H9 (cell line): ENCODE results near the gene NME5. TPM values are rescaled to one million over a fixed set of nuclear protein-coding genes. Genes with fewer than 3 reads are reported as not detected.

Experiments
- DNase-seq: peaks from one replicate; pipeline ENCODE4 v3.0.0-alpha.2; 2017
- H2AFZ ChIP-seq: one replicate; pipeline ENCODE4 v1.6.1; 2013; ENCODE audit warnings: mild to moderate bottlenecking, low read length, control low read depth, moderate library complexity
- H2AK5ac ChIP-seq: 2 replicates; pipeline ENCODE4 v1.6.1; 2013; ENCODE audit warnings: low read length, control low read depth, mixed read lengths; ENCODE audit not compliant: insufficient read length
- H2BK120ac ChIP-seq: one replicate; pipeline ENCODE4 v1.6.1; 2013; ENCODE audit warnings: low read depth, mild to moderate bottlenecking, low read length, control low read depth, inconsistent platforms; ENCODE audit not compliant: poor library complexity, severe bottlenecking
- H2BK12ac ChIP-seq: 2 replicates; pipeline ENCODE4 v1.6.1; 2013; ENCODE audit warnings: low read length, control low read depth, mixed read lengths, low read depth; ENCODE audit not compliant: insufficient read length
- H2BK15ac ChIP-seq: 2 replicates; pipeline ENCODE4 v1.6.1; 2013; ENCODE audit warnings: low read depth, low read length, control low read depth
- H2BK20ac ChIP-seq: one replicate; pipeline ENCODE4 v1.6.1; 2013; ENCODE audit warnings: low read depth, mild to moderate bottlenecking, low read length, control low read depth, inconsistent platforms; ENCODE audit not compliant: poor library complexity, severe bottlenecking
- H2BK5ac ChIP-seq: 2 replicates; pipeline ENCODE4 v1.6.1; 2013; ENCODE audit warnings: low read length, control low read depth, mixed read lengths; ENCODE audit not compliant: insufficient read length
- H3K14ac ChIP-seq: 2 replicates; pipeline ENCODE4 v1.6.1; 2013; ENCODE audit warnings: low read length, control low read depth; ENCODE audit not compliant: insufficient read depth
- H3K18ac ChIP-seq: 2 replicates; pipeline ENCODE4 v1.6.1; 2013; ENCODE audit warnings: low read depth, mild to moderate bottlenecking, mixed read lengths, low read length, control low read depth; ENCODE audit not compliant: insufficient read length
- H3K23ac ChIP-seq: 2 replicates; pipeline ENCODE4 v1.6.1; 2013; ENCODE audit warnings: low read length, control low read depth, mixed read lengths, low read depth; ENCODE audit not compliant: insufficient read length
- H3K23me2 ChIP-seq: 2 replicates; pipeline ENCODE4 v1.6.1; 2013; ENCODE audit warnings: low read depth, mild to moderate bottlenecking, mixed read lengths, low read length, control low read depth; ENCODE audit not compliant: insufficient read length, poor library complexity, severe bottlenecking
- H3K27ac ChIP-seq: 2 replicates; pipeline ENCODE4 v1.5.1; 2013; ENCODE audit warnings: low read length, control low read depth, mixed read lengths, low read depth; ENCODE audit not compliant: insufficient read length
- H3K27me3 ChIP-seq: 2 replicates; pipeline ENCODE4 v1.6.1; 2013; ENCODE audit warnings: low read length, control low read depth, inconsistent platforms; ENCODE audit not compliant: insufficient read depth
- H3K4ac ChIP-seq: 2 replicates; pipeline ENCODE4 v1.6.1; 2013; ENCODE audit warnings: low read depth, mild to moderate bottlenecking, control low read depth, inconsistent platforms, low read length, moderate library complexity
- H3K4me1 ChIP-seq: 2 replicates; pipeline ENCODE4 v1.6.1; 2013; ENCODE audit warnings: low read length, control low read depth, inconsistent platforms; ENCODE audit not compliant: insufficient read depth
- H3K4me2 ChIP-seq: 2 replicates; pipeline ENCODE4 v1.6.1; 2013; ENCODE audit warnings: low read length, control low read depth, mixed read lengths; ENCODE audit not compliant: insufficient read length, insufficient read depth
- H3K56ac ChIP-seq: 2 replicates; pipeline ENCODE4 v1.6.1; 2013; ENCODE audit warnings: low read depth, mild to moderate bottlenecking, mixed read lengths, low read length, control low read depth; ENCODE audit not compliant: insufficient read length
- H3K79me1 ChIP-seq: 2 replicates; pipeline ENCODE4 v1.6.1; 2013; ENCODE audit warnings: low read depth, mild to moderate bottlenecking, moderate library complexity, low read length, control low read depth, inconsistent platforms; ENCODE audit not compliant: insufficient read depth, poor library complexity, severe bottlenecking
- H3K79me2 ChIP-seq: 2 replicates; pipeline ENCODE4 v1.6.1; 2013; ENCODE audit warnings: low read length, control low read depth, inconsistent platforms; ENCODE audit not compliant: insufficient read depth
- H3K9ac ChIP-seq: 2 replicates; pipeline ENCODE4 v1.6.1; 2013; ENCODE audit warnings: low read length, control low read depth, mixed read lengths; ENCODE audit not compliant: insufficient read length; ENCODE audit errors: extremely low read depth
- H3K9me3 ChIP-seq: one replicate; pipeline ENCODE4 v1.6.1; 2013; ENCODE audit warnings: low read depth, low read length, inconsistent platforms; ENCODE audit not compliant: control insufficient read depth
- H3T11ph ChIP-seq: one replicate; pipeline ENCODE4 v1.6.1; 2013; ENCODE audit warnings: mild to moderate bottlenecking, low read length, control low read depth, inconsistent platforms
- H4K20me1 ChIP-seq: one replicate; pipeline ENCODE4 v1.6.1; 2013; ENCODE audit not compliant: control insufficient read depth, insufficient read length, insufficient read depth
- H4K5ac ChIP-seq: 2 replicates; pipeline ENCODE4 v1.6.1; 2013; ENCODE audit warnings: low read depth, mild to moderate bottlenecking, mixed read lengths, low read length, control low read depth; ENCODE audit not compliant: insufficient read length
- H4K8ac ChIP-seq: replicated peaks from 2 replicates; pipeline ENCODE4 v1.6.1; 2013; ENCODE audit warnings: low read length, control low read depth, mixed read lengths, low read depth; ENCODE audit not compliant: insufficient read length
- H4K91ac ChIP-seq: 2 replicates; pipeline ENCODE4 v1.6.1; 2013; ENCODE audit warnings: low read depth, mild to moderate bottlenecking, moderate library complexity, mixed read lengths, low read length, control low read depth; ENCODE audit not compliant: insufficient read length
- H3K27ac Mint-ChIP-seq, 3 experiments: 2 replicates in 2 of 3; 3 replicates in 1 of 3; pipeline ENCODE4 v1.8.0; 2020 to 2021; ENCODE audit warnings: mixed read lengths in 3 of 3, mild to moderate bottlenecking in 1 of 3, moderate library complexity in 1 of 3
- H3K27me3 Mint-ChIP-seq: 2 replicates; pipeline ENCODE4 v1.8.0; 2021; ENCODE audit warnings: low read depth, mild to moderate bottlenecking, moderate library complexity, mixed read lengths
- H3K36me3 Mint-ChIP-seq, 3 experiments: 2 replicates in 2 of 3; 3 replicates in 1 of 3; pipeline ENCODE4 v1.8.0; 2020 to 2021; ENCODE audit warnings: low read depth in 3 of 3, mixed read lengths in 3 of 3; ENCODE audit not compliant: insufficient read depth in 1 of 3
- H3K4me1 Mint-ChIP-seq, 2 experiments: 2 replicates each; pipeline ENCODE4 v1.8.0; 2020; ENCODE audit warnings: mixed read lengths in 2 of 2
- H3K4me3 Mint-ChIP-seq, 2 experiments: 2 replicates in 1 of 2; 3 replicates in 1 of 2; pipeline ENCODE4 v1.8.0; 2020 to 2021; ENCODE audit warnings: mild to moderate bottlenecking in 2 of 2, mixed read lengths in 2 of 2, moderate library complexity in 1 of 2
- H3K9me3 Mint-ChIP-seq, 2 experiments: 2 replicates in 1 of 2; 3 replicates in 1 of 2; pipeline ENCODE4 v1.8.0; 2020; ENCODE audit warnings: mild to moderate bottlenecking in 2 of 2, mixed read lengths in 2 of 2, moderate library complexity in 1 of 2
- WGBS: extraction: QIAGEN DNeasy Blood & Tissue Kit; methylation state at CpG from one replicate; pipeline ENCODE4 v1.1.7; 2013; ENCODE audit warnings: missing lambda C conversion rate, low lambda C conversion rate, mixed read lengths; ENCODE audit not compliant: insufficient read length; ENCODE audit errors: extremely low coverage; 5-methylcytosine and 5-hydroxymethylcytosine counted together
- total RNA-seq: library from RNA; stranded (reverse); gene quantifications from 2 replicates; pipeline ENCODE4 v1.2.1, GENCODE V29; 2021
- TF ChIP-seq, protein P1 (sequence below): fragments of 200-600 bp; sonication (generic); conservative IDR thresholded peaks from 3 replicates; pipeline ENCODE4 v1.8.0; 2021; ENCODE audit warnings: antibody characterized with exemption, mild to moderate bottlenecking

Gene NME5
- total RNA-seq, 1 experiment from 2014 or later = 0.96 TPM

DNA sequence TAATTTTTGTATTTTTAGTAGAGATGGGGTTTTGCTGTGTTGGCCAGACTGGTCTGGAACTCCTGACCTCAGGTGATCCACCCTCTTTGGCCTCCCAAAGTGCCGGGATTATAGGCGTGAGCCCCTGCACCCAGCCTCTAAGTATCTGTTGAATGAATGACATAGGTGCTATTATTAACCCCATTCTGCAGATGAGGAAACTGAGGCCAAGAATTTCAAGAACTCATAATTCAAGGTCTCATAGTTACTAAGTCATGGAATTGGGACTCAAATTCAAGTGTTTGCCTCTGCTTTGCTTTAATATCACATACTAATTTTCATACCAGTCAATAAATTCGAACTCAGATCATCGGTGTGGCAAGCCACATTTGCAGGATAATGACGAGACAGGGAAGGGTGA, 41.6 kb upstream of the NME5 start:
- H3K9ac ChIP-seq = no peak overlapping the region
- no peak for DNase-seq
- H2AFZ ChIP-seq = no peak overlapping the region
- H2BK5ac ChIP-seq = no peak overlapping the region
- no peak overlapping the region for H4K91ac ChIP-seq
- Mint-ChIP-seq H3K4me3 (peak overlapping the region in 1 of 2 experiments; percentile 17; a peak in 2 of 5 replicates), H3K27ac (no peak overlapping the region), H3K4me1 (peaks cover 12 to 16% of the 10 kb centered on the region in 2 experiments), H3K36me3 (peaks cover 41 to 63% (median 61%) of the 10 kb centered on the region in 3 experiments; a peak in 6 of 7 replicates), H3K27me3 (no peaks in the 10 kb centered on the region), H3K9me3 (no peaks in the 10 kb centered on the region)
- H3K23ac ChIP-seq = no peak overlapping the region
- no CpG with 5 or more reads among the region's 5 CpGs for WGBS
- no peaks in the 10 kb centered on the region for H3K9me3 ChIP-seq
- H3K56ac ChIP-seq = no peak overlapping the region
- no peak overlapping the region for H3K14ac ChIP-seq
- no peak overlapping the region for H2AK5ac ChIP-seq
- TF ChIP-seq, protein P1, sequence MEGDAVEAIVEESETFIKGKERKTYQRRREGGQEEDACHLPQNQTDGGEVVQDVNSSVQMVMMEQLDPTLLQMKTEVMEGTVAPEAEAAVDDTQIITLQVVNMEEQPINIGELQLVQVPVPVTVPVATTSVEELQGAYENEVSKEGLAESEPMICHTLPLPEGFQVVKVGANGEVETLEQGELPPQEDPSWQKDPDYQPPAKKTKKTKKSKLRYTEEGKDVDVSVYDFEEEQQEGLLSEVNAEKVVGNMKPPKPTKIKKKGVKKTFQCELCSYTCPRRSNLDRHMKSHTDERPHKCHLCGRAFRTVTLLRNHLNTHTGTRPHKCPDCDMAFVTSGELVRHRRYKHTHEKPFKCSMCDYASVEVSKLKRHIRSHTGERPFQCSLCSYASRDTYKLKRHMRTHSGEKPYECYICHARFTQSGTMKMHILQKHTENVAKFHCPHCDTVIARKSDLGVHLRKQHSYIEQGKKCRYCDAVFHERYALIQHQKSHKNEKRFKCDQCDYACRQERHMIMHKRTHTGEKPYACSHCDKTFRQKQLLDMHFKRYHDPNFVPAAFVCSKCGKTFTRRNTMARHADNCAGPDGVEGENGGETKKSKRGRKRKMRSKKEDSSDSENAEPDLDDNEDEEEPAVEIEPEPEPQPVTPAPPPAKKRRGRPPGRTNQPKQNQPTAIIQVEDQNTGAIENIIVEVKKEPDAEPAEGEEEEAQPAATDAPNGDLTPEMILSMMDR = no peak
- no peaks in the 10 kb centered on the region for H3K4me1 ChIP-seq
- H2BK15ac ChIP-seq = no peak overlapping the region
- no peaks in the 10 kb centered on the region for H4K20me1 ChIP-seq
- H3K27ac ChIP-seq = no peak overlapping the region
- H4K5ac ChIP-seq = no peak overlapping the region
- H3K79me2 ChIP-seq = peaks cover 4% of the 10 kb centered on the region; the same call in 1 of the 2 replicates
- H4K8ac ChIP-seq = no peak overlapping the region
- no peak overlapping the region for H2BK20ac ChIP-seq
- no peaks in the 10 kb centered on the region for H3K27me3 ChIP-seq
- peaks cover 8% of the 10 kb centered on the region for H3K23me2 ChIP-seq
- no peak overlapping the region for H2BK120ac ChIP-seq
- H3K18ac ChIP-seq = no peak overlapping the region
- H3K4me2 ChIP-seq = no peak overlapping the region
- no peak overlapping the region for H3K4ac ChIP-seq
- no peak overlapping the region for H3T11ph ChIP-seq
- no peaks in the 10 kb centered on the region for H3K79me1 ChIP-seq
- H2BK12ac ChIP-seq = no peak overlapping the region
